Endothelial cell of umbilical vein (primary cell): ENCODE results near the gene ALDH1A2. TPM values are rescaled to one million over a fixed set of nuclear protein-coding genes. Genes with fewer than 3 reads are reported as not detected.
A peak's percentile ranks its signal among the peaks of the same experiment; 100 is the strongest.

ENCODE experiments used
- BruUV-seq: library from RNA; stranded (reverse); fragments of 400-500 nt; replicated peaks from 2 replicates; lab custom pipeline; 2021; lab: Mats Ljungman, UMichigan
- CTCF ChIA-PET: fragments of 300-600, 350-600 bp; sonication (Branson Sonifier 250); formaldehyde crosslinking; loops from one replicate; lab custom pipeline; 2021; ENCODE audit warnings: antibody characterized with exemption, inconsistent platforms; lab: Charles Lee
- POLR2A ChIA-PET: fragments of 300-600, 350-600 bp; sonication (Branson Sonifier 250); formaldehyde crosslinking; loops from one replicate; lab custom pipeline; 2021; ENCODE audit warnings: antibody characterized with exemption, inconsistent platforms; lab: Charles Lee
- DNase-seq: peaks from one replicate; pipeline ENCODE4 v3.0.0-alpha.2; 2011; ENCODE audit warnings: low read depth, low spot score
- FAIRE-seq: peaks from 2 replicates; lab custom pipeline; 2011; peaks lifted over from hg19 to GRCh38; lab: Jason Lieb, UNC
- H2AFZ ChIP-seq: 2 replicates; pipeline ENCODE4 v1.6.0; 2012; ENCODE audit warnings: low read depth, low read length, control low read depth, inconsistent platforms
- H3K27ac ChIP-seq: 2 replicates; pipeline ENCODE4 v1.5.1; 2011; ENCODE audit warnings: low read depth, mild to moderate bottlenecking, control low read depth, low read length, moderate library complexity; ENCODE audit not compliant: insufficient read depth
- H3K27me3 ChIP-seq, 2 experiments: 2 replicates each; pipeline versions ENCODE4 v1.6.0 to v1.6.1; 2011; ENCODE audit warnings: low read length in 2 of 2, mixed read lengths in 1 of 2; ENCODE audit not compliant: control insufficient read depth in 2 of 2, insufficient read depth in 2 of 2
- H3K36me3 ChIP-seq, 2 experiments: 2 replicates in 1 of 2; 3 replicates in 1 of 2; pipeline ENCODE4 v1.5.1; 2011; ENCODE audit warnings: low read length in 2 of 2, mild to moderate bottlenecking in 1 of 2, moderate library complexity in 1 of 2; ENCODE audit not compliant: control insufficient read depth in 2 of 2, insufficient read depth in 2 of 2; ENCODE audit errors: extremely low read depth in 1 of 2
- H3K4me1 ChIP-seq: 3 replicates; pipeline ENCODE4 v1.5.1; 2011; ENCODE audit warnings: mild to moderate bottlenecking, low read length; ENCODE audit not compliant: control insufficient read depth, insufficient read depth; ENCODE audit errors: extremely low read depth
- H3K4me2 ChIP-seq: 2 replicates; pipeline ENCODE4 v1.6.1; 2011; ENCODE audit warnings: low read length, control low read depth, mixed read lengths; ENCODE audit not compliant: insufficient read depth
- H3K4me3 ChIP-seq, 3 experiments: fragments of 200-600 bp in 1 of 3; sonication (generic), shearing (Covaris generic) in 1 of 3; replicated peaks in 1 of 3; 2 replicates each; pipeline ENCODE4 v1.5.1; 2011 to 2016; ENCODE audit warnings: control low read depth in 3 of 3, low read length in 3 of 3, mild to moderate bottlenecking in 2 of 3, inconsistent platforms in 1 of 3, low read depth in 1 of 3, moderate library complexity in 1 of 3; ENCODE audit not compliant: insufficient read depth in 1 of 3
- H3K79me2 ChIP-seq: 2 replicates; pipeline ENCODE4 v1.6.0; 2012; ENCODE audit warnings: low read length, inconsistent platforms; ENCODE audit not compliant: control insufficient read depth, insufficient read depth
- H3K9ac ChIP-seq: replicated peaks from 2 replicates; pipeline ENCODE3; 2011; ENCODE audit warnings: low read length, control low read depth; ENCODE audit not compliant: insufficient read depth; ENCODE audit errors: extremely low read depth
- H3K9me1 ChIP-seq: replicated peaks from 3 replicates; pipeline ENCODE4 v1.6.0; 2011; ENCODE audit warnings: mild to moderate bottlenecking, low read length; ENCODE audit not compliant: control insufficient read depth, insufficient read depth; ENCODE audit errors: extremely low read depth
- H3K9me3 ChIP-seq: replicated peaks from 2 replicates; pipeline ENCODE4 v1.5.1; 2012; ENCODE audit warnings: low read length, inconsistent platforms; ENCODE audit not compliant: control insufficient read depth, insufficient read depth
- H4K20me1 ChIP-seq: replicated peaks from 2 replicates; pipeline ENCODE3; 2011; ENCODE audit warnings: mild to moderate bottlenecking, low read length; ENCODE audit not compliant: control insufficient read depth, insufficient read depth; ENCODE audit errors: extremely low read depth
- CTCF ChIP-seq, 2 donors: IDR thresholded peaks; 1 replicate in 1 of 2; 2 replicates in 1 of 2; pipeline ENCODE4 v1.5.1; 2011; ENCODE audit warnings: low read length in 2 of 2, mild to moderate bottlenecking in 2 of 2, moderate library complexity in 2 of 2, control low read depth in 1 of 2, inconsistent platforms in 1 of 2, low read depth in 1 of 2; ENCODE audit not compliant: insufficient read depth in 1 of 2; ENCODE audit errors: extremely low read depth in 1 of 2
- EZH2 ChIP-seq: IDR thresholded peaks from 2 replicates; pipeline ENCODE4 v1.6.1; 2012; ENCODE audit warnings: borderline replicate concordance, low read depth, mild to moderate bottlenecking, moderate library complexity, low read length, inconsistent platforms; ENCODE audit not compliant: severe bottlenecking
- FOS ChIP-seq: IDR thresholded peaks from 2 replicates; pipeline ENCODE4 v1.6.1; 2011; ENCODE audit warnings: mild to moderate bottlenecking, low read length, moderate library complexity, borderline replicate concordance; ENCODE audit not compliant: insufficient read depth
- GATA2 ChIP-seq: IDR thresholded peaks from 2 replicates; pipeline ENCODE4 v1.7.0; 2011; ENCODE audit warnings: low read depth, mild to moderate bottlenecking, moderate library complexity, mixed read lengths, low read length; ENCODE audit not compliant: insufficient read length, insufficient read depth
- JUN ChIP-seq: IDR thresholded peaks from 2 replicates; pipeline ENCODE4 v1.6.1; 2011; ENCODE audit warnings: borderline replicate concordance, low read depth; ENCODE audit not compliant: insufficient read length, insufficient read depth
- MAX ChIP-seq: IDR thresholded peaks from 2 replicates; pipeline ENCODE4 v1.6.1; 2011; ENCODE audit not compliant: insufficient read depth, insufficient read length
- dilution Hi-C: fragments of 300-500 bp; cut with MboI; formaldehyde crosslinking; loops from one replicate; pipeline ENCODE4 v1.15.0; 2019; ENCODE audit warnings: low sequenced_read_pairs; ENCODE audit not compliant: extremely low pct_ligation_motif_present
- intact Hi-C: fragments of 100-400 bp; cut with micrococcal nuclease; formaldehyde crosslinking; loops from one replicate; pipeline ENCODE4 v1.10.0; 2022
- polyA plus RNA-seq, 4 experiments: library from polyadenylated mRNA; depleted of rRNA in 3 of 4; stranded (reverse) in 3 of 4; unstranded in 1 of 4; fragments of >200 nt; gene quantifications; 2 replicates each; pipeline versions ENCODE4 v1.2.1 to v1.2.3, GENCODE V29; 2011 to 2012; ENCODE audit warnings: missing spikeins in 1 of 4
- total RNA-seq: library from RNA; stranded (reverse); gene quantifications from 2 replicates; pipeline ENCODE4 v1.2.3, GENCODE V29; 2021

The ALDH1A2 gene
- total and polyA plus RNA-seq, 2 donors (not counting 3 experiments of a cell fraction or from before 2014, with no cell fraction given), result 16.3 to 34.9 TPM

GRCh38 chr15:57947282-57947681 lies 118.2 kb downstream of the ALDH1A2 start:
- Histone ChIP-seq H3K9me1 (no peaks in the 10 kb centered on the region), H4K20me1 (no peaks in the 10 kb centered on the region), H3K9me3 (no peaks in the 10 kb centered on the region), H3K9ac (no peak overlapping the region), H3K27me3 (no peaks in the 10 kb centered on the region), H3K27ac (no peak overlapping the region), H3K4me3 (no peak overlapping the region), H3K36me3 (no peaks in the 10 kb centered on the region), H3K79me2 (no peaks in the 10 kb centered on the region), H2AFZ (no peak overlapping the region), H3K4me2 (no peak overlapping the region), H3K4me1 (peaks cover 6% of the 10 kb centered on the region)
- intact Hi-C loops (no loop called here), dilution Hi-C loops (no loop called here)
- no TSS peak for BruUV-seq
- DNase-seq (peak; percentile 74), FAIRE-seq (no peak)
- ChIA-PET POLR2A (no interaction called here), CTCF (interaction anchor here (0.7 to 2.1 kb wide), 4 partner anchors 15 to 196 kb away, joined by 3 to 6 read pairs (median 4); no protein-coding TSS in a partner anchor)
- TF ChIP-seq FOS, result no peak
- TF ChIP-seq CTCF (IDR thresholded peaks at IDR 0.05; ENCODE audit: extremely low read depth in 1 of 2, insufficient read depth in 1 of 2, low read depth in 1 of 2, low read length in 2 of 2), result no peak
- TF ChIP-seq MAX, result no peak
- TF ChIP-seq GATA2, result no peak
- no peak for TF ChIP-seq EZH2
- no peak for TF ChIP-seq JUN
